ENCODE data around the gene VILL.

DNA sequence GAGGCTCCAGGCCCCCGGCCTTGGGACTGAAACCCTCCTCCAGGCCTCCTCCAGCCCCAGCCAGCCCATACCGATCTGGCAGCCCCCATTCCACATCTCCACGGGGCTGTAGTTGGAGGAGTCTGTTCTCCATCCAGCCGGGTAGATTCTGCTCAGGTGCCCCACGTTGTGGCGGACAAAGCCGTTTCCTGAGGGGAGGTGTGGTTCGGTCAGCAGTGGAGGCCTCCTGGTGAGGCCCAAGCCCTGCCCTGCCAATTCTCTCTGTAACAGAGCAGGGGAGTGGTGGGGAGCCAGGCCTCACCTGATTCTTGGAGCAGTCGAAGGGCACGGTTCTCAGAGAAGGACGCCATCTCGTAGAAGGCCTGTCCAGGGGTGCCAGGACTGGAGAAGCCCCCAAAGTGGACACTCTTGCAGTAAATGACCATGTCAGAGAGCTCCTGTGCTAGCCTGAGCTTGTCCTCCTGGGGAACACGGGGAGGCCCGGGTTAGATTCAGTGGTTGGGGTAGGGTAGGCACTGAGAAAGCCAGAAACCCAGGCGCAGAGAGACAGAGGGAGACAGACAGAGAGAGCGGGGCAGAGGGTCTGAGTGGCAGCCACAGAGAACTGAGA, 18.5 kb downstream of the VILL start:
- TF ChIP-seq, protein P1, sequence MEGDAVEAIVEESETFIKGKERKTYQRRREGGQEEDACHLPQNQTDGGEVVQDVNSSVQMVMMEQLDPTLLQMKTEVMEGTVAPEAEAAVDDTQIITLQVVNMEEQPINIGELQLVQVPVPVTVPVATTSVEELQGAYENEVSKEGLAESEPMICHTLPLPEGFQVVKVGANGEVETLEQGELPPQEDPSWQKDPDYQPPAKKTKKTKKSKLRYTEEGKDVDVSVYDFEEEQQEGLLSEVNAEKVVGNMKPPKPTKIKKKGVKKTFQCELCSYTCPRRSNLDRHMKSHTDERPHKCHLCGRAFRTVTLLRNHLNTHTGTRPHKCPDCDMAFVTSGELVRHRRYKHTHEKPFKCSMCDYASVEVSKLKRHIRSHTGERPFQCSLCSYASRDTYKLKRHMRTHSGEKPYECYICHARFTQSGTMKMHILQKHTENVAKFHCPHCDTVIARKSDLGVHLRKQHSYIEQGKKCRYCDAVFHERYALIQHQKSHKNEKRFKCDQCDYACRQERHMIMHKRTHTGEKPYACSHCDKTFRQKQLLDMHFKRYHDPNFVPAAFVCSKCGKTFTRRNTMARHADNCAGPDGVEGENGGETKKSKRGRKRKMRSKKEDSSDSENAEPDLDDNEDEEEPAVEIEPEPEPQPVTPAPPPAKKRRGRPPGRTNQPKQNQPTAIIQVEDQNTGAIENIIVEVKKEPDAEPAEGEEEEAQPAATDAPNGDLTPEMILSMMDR (IDR thresholded peaks at IDR 0.05): no peak
- TF ChIP-seq POLR2A (IDR thresholded peaks at IDR 0.05): no peak

Data from upper lobe of left lung (tissue), 4 donors.